IPS-15b (cell line): Measurements from ENCODE around the gene MBNL2.

Experiments used
- H3K27me3 ChIP-seq: one replicate; pipeline ENCODE4 v1.6.1; 2013; ENCODE audit warnings: low read length; ENCODE audit not compliant: control insufficient read depth, insufficient read depth
- H3K36me3 ChIP-seq: one replicate; pipeline ENCODE4 v1.6.1; 2013; ENCODE audit warnings: low read length; ENCODE audit not compliant: control insufficient read depth, insufficient read depth
- H3K4me1 ChIP-seq: one replicate; pipeline ENCODE4 v1.6.1; 2013; ENCODE audit warnings: mild to moderate bottlenecking, low read length; ENCODE audit not compliant: control insufficient read depth, insufficient read depth
- H3K4me3 ChIP-seq: one replicate; pipeline ENCODE4 v1.5.1; 2013; ENCODE audit warnings: low read depth, low read length
- H3K9ac ChIP-seq: one replicate; pipeline ENCODE4 v1.6.1; 2013; ENCODE audit warnings: low read depth, mild to moderate bottlenecking, low read length
- H3K9me3 ChIP-seq: one replicate; pipeline ENCODE4 v1.6.1; 2013; ENCODE audit warnings: mild to moderate bottlenecking, low read length; ENCODE audit not compliant: control insufficient read depth, insufficient read depth

Gene MBNL2

DNA sequence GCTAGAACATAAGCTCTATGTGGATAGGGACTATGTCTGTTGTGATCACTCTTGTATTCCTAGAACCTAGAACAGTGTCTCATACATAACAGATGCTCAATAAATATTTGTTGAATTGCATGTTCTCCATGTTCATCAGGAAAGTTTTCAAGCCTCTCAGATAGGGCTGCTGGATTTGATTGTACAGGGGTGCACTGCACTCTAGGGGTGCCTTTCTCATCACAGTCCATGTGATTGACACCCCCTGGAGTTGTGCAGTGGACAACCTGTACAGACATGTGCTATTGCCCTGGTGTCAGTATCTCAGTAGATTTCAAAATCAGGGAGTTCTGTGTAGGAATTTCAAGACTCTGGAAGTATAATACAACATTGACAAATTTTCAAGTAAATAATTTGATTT, 58.9 kb downstream of the MBNL2 start:
- Histone ChIP-seq H3K9ac (no peak overlapping the region), H3K27me3 (no peaks in the 10 kb centered on the region), H3K9me3 (no peaks in the 10 kb centered on the region), H3K36me3 (no peaks in the 10 kb centered on the region), H3K4me1 (no peaks in the 10 kb centered on the region), H3K4me3 (no peak overlapping the region)

DNA sequence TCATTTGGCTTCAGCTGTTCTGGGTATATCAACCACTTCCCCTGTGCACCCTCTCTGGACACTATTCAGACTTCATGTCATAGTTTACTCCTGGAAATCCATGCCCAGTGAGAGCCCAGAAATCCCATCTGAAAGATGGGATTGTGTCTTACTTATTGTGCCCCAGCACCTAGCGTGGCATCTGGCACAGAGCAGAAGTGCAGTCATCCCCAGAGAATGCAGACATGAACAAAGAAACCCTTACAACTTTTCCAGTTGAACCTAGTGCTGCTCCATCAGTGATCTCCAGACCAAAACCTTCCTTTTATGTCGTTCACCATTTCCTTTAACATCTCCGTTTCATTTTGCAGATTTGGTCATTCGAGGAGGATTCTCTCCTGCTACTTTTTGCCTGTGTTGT, 60.6 kb downstream of the MBNL2 start:
- H3K9ac ChIP-seq = no peak overlapping the region
- no peak overlapping the region for H3K4me3 ChIP-seq
- no peaks in the 10 kb centered on the region for H3K36me3 ChIP-seq
- H3K4me1 ChIP-seq = no peaks in the 10 kb centered on the region
- no peaks in the 10 kb centered on the region for H3K9me3 ChIP-seq
- no peaks in the 10 kb centered on the region for H3K27me3 ChIP-seq

DNA sequence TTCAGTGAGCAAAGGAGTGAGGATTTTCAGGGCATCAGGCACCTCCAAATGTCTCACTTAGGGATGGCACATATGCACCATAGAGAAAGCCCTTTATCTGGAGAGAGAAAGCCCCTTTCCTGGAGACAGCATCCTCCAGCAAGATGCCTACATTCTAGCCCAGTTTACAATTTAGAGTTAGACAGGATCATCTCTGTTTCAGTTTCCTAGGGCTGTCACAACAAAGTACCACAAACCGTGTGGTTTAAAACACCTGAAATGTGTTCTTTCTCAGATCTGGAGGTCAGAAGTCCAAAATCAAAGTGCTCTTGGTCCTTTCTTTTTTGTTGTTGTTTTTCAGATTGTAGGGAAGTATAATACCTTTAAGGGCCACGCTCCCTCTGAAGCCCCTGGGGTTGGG, 61.8 kb downstream of the MBNL2 start:
- no peaks in the 10 kb centered on the region for H3K27me3 ChIP-seq
- no peak overlapping the region for H3K4me3 ChIP-seq
- H3K9ac ChIP-seq = no peak overlapping the region
- H3K9me3 ChIP-seq = no peaks in the 10 kb centered on the region
- no peaks in the 10 kb centered on the region for H3K4me1 ChIP-seq
- no peaks in the 10 kb centered on the region for H3K36me3 ChIP-seq

DNA sequence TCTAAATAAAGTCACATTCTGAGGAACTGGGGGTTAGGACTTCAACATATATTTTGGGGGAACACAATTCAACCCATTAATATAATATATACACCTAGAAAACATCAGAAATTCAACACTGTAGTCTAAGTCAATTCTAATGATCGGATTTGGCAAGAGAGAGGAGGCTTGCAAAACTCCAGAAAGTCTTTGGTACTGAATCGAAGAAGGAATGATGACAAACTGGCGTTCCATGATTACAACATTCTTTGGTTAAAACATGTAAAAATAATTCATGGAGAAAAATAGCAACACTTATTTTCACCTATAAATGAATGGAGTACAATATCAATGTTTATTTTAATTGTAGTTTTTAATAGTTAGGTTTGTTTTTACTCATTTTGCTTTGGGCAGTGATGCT, 62.4 kb downstream of the MBNL2 start:
- no peaks in the 10 kb centered on the region for H3K4me1 ChIP-seq
- H3K9me3 ChIP-seq = no peaks in the 10 kb centered on the region
- H3K36me3 ChIP-seq = no peaks in the 10 kb centered on the region
- H3K4me3 ChIP-seq = no peak overlapping the region
- H3K27me3 ChIP-seq = no peaks in the 10 kb centered on the region
- H3K9ac ChIP-seq = no peak overlapping the region

DNA sequence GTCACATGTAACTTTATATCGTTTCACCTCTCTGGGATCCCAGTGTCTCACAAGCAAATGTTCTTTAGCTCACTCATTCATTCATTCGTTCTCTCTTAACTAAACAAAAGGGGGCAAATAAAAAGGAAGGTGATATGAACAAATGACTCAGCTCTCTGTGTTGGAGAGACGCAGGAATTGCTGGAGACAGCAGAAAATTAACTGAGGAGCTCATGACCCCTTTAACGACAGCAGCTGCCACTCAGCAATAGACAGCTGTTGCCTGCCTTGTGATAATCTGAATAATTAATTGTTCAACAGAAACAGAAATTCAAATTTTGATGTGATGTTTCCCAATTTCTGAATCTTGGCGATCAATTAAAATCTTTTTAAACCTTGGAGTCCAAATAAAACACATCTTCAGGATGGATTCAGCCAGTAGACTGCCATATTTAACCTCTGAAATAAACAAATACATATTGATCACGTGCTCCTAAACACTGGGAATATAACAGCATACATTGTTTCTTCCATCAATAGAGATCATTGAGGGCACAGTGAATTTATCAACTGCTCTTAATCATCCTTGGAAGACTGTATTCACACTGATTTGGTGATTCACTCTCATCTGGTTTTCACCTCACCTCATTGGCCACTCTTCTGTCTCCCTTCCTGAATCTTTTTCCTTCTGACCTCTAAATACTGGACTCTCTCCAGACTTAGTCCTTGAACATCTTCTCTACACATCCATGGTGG, 63.3 kb downstream of the MBNL2 start:
- Histone ChIP-seq H3K4me3 (no peak overlapping the region), H3K9me3 (no peaks in the 10 kb centered on the region), H3K4me1 (no peaks in the 10 kb centered on the region), H3K36me3 (no peaks in the 10 kb centered on the region), H3K27me3 (no peaks in the 10 kb centered on the region), H3K9ac (no peak overlapping the region)

DNA sequence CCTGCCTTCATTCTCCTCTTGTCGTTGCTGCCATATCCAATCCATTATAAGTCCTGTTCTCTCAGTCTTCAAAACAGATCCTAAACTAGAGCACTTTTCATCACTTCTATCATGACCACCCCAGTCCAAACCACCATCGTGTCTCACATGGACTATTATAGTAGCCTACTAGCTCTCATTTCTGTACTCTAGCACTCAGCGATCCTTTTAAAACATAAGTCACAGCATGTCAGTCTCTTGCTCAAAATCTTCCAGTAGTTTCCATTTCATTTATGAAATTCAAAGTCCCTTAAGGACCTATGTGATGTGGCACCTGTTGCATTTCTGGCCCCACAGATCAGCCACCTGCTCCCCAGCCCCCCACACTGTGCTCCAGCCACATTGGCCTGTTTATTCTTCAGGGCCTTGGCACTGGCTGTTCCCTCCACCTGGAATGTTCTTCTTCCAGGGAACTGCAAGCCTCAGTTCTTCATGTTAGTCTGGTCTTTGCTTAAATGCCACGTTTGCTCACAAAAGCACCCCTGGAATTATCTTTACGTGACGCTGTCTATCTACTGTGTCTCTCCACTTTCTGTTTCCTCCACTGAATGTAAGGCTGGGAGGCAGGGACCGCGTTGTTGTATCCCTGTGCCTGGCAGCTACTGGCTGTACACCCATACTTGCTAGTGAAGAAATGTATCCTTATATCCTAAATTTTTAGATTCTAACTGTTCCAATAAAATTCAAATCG, 64.3 kb downstream of the MBNL2 start:
- no peaks in the 10 kb centered on the region for H3K9me3 ChIP-seq
- H3K27me3 ChIP-seq = no peaks in the 10 kb centered on the region
- no peak overlapping the region for H3K4me3 ChIP-seq
- no peak overlapping the region for H3K9ac ChIP-seq
- H3K36me3 ChIP-seq = no peaks in the 10 kb centered on the region
- no peaks in the 10 kb centered on the region for H3K4me1 ChIP-seq

DNA sequence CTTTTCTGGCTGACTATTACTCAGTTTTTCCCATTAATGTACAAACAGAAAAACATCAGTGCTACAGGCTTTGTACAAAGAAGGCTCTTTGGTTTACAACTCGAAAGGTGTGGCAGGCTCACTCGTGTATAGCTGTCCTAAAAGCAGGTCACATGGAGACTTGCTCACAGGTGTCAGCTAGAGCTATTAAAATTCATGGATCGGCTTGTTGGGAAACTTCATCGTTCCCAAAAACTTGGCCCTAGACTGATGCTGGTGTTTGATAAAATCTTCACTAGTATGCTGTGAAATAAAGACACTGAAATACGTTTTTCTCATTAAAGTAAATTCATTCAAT, 64.9 kb downstream of the MBNL2 start:
- Histone ChIP-seq H3K9me3 (no peaks in the 10 kb centered on the region), H3K36me3 (no peaks in the 10 kb centered on the region), H3K9ac (no peak overlapping the region), H3K4me3 (no peak overlapping the region), H3K4me1 (no peaks in the 10 kb centered on the region), H3K27me3 (no peaks in the 10 kb centered on the region)

DNA sequence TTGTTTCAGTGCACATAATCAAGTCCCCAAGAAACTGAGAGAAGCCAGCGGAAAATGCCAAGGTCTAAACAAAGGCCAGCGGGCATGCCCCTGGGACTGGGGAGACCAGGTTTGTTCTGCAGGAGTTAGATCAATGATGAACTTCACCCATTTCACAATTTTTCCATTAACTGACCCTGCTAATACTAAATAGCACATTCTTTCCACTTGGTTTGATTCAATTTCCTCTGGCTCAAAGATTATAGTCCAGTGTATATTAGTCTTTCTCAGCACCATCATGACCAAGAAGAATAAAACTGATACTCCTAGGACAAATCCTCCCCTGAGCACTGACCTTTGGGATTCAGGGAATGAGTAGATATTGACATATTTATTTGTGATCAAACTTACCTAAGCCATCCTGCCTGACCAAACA, 66.4 kb downstream of the MBNL2 start:
- Histone ChIP-seq H3K4me3 (no peak overlapping the region), H3K36me3 (no peaks in the 10 kb centered on the region), H3K9me3 (no peaks in the 10 kb centered on the region), H3K9ac (no peak overlapping the region), H3K27me3 (no peaks in the 10 kb centered on the region), H3K4me1 (no peaks in the 10 kb centered on the region)

DNA sequence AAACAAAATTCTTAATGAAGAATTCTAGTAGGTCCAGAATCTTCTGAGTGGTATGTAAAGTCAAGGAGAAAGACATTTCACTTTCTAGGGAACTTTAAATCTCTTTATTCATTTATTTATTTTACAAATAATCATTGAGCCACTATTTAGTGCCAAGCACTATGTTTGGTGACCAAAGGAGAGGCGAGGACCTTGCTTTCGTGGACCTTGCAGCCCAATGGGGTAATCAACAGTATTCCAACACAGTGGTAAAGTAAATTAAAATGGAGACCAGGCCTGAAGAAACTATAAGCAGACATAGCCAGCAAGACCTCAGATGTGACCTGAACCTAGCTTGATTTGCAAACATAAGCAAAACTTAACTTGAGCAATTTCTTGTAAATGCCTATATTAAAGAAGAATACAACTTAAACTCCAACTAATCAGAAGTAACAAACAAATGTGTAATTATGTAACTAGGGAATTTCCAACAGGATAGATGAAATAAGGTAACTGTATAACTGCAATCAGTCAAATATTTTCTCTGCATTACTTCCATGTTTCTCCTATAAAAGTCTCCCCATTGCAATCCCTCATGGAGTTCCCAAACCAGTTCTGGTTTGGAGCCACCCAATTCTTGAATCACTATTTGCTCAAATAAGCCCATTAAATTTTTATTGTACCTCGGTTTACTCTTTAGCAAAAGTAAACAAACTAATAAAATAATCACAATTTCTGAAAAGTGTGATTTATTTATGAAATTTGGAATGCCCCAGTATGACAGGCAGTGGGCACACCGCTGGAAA, 67.6 kb downstream of the MBNL2 start:
- Histone ChIP-seq H3K4me3 (no peak overlapping the region), H3K4me1 (no peaks in the 10 kb centered on the region), H3K36me3 (no peaks in the 10 kb centered on the region), H3K9ac (no peak overlapping the region), H3K9me3 (no peaks in the 10 kb centered on the region), H3K27me3 (no peaks in the 10 kb centered on the region)

DNA sequence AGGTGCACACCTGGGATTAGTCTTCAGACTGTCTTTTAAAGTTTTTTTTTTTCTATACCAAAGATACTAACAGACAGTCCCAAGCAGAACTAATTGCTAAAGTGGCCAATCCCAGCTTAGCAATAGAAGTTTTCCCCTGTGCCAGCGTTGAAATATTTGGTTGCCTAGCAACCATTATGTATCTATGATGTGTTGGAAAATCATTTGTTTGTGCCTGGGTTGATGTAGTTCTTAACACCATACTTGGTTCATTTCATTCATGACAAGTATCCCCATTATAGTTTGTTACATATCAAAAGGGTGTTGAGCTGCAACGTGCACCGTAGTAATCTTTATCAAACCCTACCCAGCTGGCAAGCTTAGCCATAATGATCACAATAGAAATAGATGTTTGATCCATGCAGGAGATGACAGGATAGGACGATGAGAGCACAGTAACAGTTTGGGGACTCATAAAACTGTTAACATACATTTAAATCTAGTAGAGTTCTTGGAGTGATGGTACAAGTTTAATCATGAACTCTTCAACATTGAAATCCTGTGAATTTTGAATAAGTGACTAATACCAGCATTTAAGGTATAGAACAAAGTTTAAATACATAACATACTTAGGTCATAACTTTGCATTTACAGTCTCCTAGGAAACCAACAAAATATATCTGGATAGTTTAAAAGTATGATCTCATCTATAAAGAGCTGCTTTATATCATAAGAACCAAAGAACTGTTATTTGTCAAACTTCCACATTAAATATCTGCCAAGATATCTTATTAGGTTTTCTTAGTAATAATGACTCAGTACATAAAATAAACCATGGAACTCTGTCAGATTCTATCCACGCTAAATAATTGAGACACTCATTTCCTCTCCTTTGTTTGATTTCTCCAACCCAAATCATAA, 73.4 kb downstream of the MBNL2 start:
- no peaks in the 10 kb centered on the region for H3K9me3 ChIP-seq
- H3K27me3 ChIP-seq = no peaks in the 10 kb centered on the region
- no peaks in the 10 kb centered on the region for H3K4me1 ChIP-seq
- H3K9ac ChIP-seq = no peak overlapping the region
- no peaks in the 10 kb centered on the region for H3K36me3 ChIP-seq
- no peak overlapping the region for H3K4me3 ChIP-seq

DNA sequence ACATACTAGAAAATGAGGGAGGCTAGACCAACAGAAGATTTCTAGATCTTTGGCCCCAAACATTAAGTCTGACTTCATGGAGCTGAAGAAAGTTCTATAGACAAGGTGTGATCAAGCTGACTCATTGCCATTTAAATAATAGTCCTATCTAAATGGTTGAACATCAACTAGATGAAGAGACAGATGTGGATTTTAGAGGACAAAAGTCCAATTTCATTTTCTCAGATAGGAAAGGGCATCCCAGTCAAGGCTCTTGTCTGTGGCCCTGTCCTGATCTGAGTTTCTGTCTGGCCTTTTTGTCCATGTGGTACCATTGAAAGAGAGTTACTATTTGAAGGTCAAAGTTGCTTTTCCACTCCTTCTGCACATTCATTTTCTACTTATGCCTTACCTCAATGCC, 74.6 kb downstream of the MBNL2 start:
- H3K27me3 ChIP-seq = no peaks in the 10 kb centered on the region
- no peaks in the 10 kb centered on the region for H3K9me3 ChIP-seq
- no peak overlapping the region for H3K9ac ChIP-seq
- H3K4me3 ChIP-seq = no peak overlapping the region
- no peaks in the 10 kb centered on the region for H3K4me1 ChIP-seq
- H3K36me3 ChIP-seq = no peaks in the 10 kb centered on the region
